GM18502 (cell line): Measurements from ENCODE around the gene EHMT1.

ENCODE experiments used
- ATAC-seq: cut with Tn5 transposase; IDR thresholded peaks from one replicate; pipeline ENCODE4 v1.9.1; 2021; ENCODE audit warnings: mild to moderate bottlenecking; ENCODE audit not compliant: unreplicated experiment, poor library complexity

The EHMT1 gene

DNA sequence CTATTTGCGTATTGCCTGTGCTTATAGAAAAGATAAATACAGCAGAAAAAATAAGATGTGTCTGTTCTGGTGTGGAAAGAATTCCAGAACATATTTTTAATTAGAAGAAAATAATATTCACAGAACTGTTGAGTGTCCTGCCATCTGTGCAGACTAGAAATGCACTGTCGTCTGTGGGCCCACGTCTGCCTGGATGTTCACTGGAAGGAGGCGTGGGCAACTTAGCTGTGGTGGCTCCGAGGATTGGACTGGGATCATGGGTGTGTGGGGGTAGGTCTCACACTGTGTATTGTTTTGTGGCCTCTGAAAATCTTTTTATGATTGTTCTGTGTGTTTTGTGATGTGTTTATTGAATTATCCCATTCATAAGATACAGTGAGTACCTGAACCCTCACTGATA lies 132.8 kb downstream of the EHMT1 start:
- ATAC-seq = no peak

DNA sequence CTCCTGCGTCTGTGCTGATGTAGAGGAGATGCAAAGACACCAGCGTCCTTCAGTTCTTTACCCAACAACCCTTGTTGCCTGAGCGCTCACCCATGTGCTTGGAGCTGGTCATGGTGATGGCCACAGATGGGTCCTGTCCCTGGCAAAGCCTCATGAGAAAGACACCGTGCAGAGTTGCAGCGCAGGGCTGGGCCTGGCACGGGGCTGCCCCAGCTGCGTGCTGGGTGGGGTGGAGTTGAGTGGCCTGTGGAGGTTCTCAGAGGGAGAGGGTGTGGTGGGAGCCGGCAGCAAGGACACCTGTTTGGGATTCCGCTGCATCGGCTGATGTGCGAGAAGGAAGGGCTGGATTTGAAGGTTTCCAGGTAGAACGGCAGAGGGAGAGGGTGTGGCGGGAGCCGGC lies 133.6 kb downstream of the EHMT1 start:
- ATAC-seq = no peak

DNA sequence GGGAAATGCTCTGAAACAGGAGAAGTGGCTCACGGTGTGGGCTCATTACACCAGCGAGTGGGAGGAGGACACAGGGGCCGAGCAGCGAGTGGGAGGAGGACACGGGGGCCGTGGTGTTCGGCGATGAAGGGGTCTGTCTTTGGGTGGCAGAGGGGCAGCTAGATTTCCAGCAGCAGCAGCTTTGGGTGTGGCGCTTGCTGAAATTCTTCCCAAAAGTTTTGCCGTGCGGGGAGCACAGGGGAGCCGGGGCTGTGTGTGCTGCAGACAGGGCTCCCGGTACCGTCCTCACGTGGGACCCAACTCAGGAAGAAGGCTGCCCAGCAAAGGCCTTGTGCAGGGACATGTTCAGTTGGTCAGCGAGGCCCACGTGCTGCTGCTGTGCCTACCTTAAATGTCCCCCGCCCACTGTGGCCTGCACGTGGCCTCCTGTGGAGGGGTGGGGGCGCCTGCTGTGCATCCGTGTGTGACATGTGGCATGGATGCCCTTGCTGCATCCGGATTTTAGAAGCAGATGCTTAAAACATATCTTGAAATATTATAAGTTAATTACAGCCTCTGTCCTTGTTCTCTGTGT lies 134.5 kb downstream of the EHMT1 start:
- ATAC-seq = no peak

DNA sequence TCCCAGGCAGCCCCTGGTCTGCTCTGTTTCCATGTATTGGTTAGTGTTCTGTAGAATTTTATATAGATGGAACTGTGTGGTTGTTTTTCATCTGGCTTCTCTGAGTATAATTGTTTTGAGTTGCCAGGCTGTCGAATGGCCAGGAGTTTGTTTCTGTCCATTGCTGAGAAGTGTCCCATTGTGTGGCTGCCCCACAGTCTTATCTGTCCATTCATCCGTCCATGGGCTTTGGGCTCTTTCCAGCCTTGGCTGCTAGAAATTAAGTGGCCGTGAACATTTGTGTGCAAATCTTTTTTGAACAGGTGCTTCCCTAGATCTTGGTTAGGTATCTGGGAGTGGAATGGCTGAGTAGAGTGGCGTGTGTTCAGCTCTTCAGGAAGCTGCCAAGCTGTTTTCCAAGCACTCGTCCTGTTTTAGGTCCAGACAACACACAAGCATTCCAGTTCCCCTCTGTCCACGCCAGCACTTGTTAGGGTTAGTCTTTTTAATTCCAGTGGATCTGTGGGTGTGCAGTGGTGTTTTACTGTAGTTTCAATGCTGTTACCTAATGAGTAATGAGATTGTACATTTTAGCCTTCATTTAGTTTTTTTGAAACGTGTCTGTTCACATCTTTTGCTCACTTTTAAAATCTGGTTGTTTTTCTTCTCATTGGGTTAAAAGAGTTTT lies 136.6 kb downstream of the EHMT1 start:
- ATAC-seq = no peak

DNA sequence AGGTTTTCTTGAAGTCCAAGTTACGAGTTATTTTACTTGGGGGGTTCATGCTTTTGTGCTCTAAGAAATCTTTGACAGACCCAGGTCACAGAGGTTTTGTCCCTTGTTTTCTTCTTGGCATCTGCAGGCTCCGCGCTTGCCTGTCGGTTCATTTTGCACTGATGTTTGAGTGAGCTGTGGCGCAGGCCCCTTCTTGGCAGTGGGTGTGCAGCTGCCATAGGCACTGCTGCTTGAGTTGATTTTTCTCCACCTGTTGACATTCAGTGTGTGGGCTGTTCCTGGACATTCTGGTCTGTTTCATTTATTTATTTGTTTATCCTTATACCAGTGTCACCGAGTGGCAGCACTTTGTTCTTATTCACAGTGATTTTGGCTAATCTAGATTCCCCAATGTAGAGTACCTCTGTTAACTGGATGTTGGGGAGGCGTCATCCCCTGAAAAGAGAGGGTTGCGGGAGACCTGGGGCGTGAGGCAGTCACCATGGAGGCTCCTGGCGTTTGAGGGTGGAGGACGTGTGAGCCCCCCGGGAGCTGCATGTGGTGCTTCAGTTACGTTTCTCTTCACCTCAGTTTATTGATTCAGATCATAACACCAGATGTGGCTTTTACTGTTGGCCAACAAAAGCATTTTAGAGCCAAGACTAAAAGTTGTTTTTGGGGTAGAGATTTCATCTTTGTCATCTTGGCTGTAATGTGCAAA lies 137.4 kb downstream of the EHMT1 start:
- no peak for ATAC-seq

DNA sequence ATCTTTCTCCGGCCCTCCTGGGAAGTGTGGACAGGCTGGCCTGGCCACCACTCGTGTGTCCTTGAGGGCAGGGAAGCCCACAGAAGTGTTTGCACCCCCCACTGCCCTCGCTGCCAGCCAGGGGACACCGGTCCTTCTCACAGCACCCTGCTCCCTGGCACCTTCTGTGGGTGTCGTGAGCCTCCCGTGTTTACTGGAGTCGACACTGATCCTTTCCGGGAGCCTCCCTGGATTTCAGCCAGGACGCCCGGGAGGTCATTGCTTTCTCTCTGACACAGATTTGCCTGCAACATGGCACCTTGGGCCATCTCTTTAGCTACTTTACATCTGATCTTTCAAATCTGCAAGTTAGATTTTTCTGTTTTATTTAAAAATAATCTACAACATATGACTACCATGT lies 138.3 kb downstream of the EHMT1 start:
- ATAC-seq = no peak

DNA sequence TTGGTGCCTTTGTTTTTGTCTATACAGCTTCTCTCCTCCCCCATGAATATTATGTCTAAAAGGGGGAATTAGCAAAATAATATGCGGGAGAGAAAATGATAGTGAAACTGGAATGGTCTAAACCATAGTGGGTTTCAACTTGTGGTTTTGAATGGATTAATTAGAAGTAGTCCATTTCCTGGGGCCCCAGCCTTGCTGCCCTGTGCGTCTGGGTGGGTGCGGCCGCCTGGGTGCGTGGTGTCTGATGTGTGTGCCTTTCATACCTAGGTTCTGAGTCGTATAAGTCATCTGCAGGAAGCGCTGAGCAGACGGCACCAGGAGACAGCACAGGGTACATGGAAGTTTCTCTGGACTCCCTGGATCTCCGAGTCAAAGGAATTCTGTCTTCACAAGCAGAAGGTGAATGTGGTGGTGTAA lies 138.8 kb downstream of the EHMT1 start:
- no peak for ATAC-seq

DNA sequence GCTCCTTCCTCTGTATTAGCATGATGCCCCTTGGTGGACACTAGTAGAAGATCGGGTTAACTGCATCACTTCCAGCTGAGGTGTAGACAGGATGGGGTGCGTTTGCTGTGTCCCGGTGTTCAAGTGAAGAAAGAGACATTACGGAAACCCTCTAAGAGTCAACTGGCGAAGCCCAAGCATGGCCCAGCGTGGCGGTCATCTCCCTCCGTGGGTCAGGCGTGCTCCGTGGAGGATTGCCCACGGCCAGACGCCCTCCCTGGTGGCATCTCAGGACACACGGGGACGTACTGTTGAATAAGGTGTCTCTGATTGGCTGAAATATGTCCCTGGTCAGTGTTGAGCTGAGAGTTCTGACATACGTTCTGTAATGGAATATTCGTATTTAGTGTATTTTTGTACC lies 139.3 kb downstream of the EHMT1 start:
- ATAC-seq = no peak

DNA sequence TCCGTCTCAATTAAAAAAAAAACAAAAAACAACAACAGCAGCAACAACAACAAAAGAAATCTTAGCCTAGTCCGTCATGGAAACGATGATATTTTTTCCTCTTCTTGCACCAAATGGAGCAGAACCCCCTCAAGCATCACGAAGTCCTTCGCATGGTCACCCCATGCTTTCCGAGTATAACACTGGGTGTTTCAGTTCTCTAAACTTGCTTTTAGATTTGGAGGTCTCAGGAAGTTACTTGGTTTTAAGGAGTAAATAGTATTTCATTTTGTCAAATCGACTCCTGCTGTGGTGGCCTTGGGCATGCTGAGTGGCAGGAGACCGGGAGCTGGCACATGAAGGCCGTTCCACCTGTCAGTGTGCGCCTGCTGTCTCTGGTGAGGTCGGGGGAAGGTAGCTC lies 140.3 kb downstream of the EHMT1 start:
- no peak for ATAC-seq

DNA sequence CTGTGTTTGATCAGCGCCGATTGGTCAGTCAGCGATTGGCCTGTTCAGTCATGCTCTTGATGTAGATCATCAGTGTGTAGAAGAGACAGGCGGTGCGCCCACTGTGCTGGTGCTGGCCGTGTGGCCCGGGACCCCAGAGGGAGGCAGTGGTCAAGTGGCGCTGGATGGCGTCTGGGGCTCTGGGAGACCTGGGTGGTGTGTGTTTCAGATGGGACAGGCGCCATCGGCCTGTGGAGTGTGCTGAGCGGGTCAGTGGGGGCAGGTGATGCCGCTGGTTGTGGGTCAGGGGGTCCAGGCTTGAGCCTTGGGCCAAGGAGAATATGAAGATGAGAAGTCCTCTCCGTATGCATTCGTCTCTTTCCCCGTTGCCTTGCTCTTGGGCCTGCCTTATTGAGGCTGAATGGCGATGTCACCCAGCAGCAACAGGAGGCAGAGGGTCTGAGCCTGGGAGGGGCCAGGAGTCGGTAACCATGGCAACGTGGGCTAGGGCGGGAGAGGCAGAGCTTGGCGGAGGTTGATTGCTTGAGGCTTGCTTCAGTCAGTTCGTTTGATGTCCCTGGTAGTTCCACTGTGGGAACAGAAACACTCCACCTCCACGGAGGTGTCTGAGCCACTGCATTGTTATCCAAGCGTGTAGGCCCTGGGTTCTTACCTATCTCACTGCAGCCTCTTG lies 141.0 kb downstream of the EHMT1 start:
- no peak for ATAC-seq

DNA sequence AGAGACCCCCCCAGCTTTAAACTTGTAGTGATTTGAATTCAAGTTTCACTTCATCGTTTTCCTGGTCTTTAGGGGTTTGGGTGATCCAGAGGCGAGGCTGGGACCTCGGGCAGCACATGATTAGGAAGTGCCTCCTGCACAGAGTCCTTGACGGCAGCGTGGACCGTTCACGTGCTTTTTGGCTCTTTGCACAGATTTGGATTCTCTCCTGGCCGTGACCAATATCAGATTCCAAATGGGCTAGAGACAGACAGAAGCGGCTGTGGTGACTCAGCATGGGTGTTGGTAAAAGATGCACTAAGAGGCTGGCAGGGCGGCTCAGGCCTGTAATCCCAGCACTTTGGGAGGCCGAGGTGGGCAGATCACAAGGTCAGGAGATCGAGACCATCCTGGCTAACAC lies 141.6 kb downstream of the EHMT1 start:
- no peak for ATAC-seq

DNA sequence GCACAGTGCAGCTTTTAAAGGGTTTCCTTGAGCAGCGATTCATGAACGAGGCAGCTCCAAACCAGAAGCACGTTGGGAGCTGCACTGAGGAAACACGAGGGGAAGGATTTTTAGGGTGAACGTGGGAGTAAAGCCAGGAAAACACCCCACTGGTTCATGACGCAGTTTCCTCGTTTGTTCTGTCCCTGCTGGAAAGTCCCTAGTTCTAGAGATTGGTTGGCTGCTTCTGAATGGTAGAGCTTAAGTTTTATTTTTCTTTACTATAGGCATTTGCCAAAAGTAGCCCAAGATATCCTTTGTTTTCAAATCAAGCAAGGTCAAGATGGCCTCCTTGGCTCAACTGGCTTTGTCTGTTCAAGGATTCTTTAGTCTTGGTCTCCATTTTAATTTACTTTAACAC lies 142.2 kb downstream of the EHMT1 start:
- ATAC-seq = no peak

DNA sequence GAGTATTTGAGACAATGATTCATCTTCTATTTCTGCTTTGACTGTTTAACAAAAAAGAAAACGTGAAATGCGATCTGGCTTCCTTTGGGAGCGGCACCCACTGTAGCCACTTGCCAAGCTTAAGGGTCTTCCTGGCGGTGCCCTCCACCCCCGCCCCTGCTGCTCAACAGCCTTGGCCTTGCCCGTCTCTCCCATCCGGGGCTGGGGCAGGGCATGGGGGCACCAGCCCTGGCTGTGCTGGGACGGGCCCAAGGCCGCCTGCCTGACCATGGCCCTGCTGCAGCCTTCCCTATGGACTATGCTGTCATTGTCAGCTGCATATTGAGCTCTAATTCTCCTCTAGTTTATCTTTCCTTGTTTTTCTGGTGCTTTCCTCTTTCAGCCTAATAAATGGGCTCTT lies 143.0 kb downstream of the EHMT1 start:
- no peak for ATAC-seq

DNA sequence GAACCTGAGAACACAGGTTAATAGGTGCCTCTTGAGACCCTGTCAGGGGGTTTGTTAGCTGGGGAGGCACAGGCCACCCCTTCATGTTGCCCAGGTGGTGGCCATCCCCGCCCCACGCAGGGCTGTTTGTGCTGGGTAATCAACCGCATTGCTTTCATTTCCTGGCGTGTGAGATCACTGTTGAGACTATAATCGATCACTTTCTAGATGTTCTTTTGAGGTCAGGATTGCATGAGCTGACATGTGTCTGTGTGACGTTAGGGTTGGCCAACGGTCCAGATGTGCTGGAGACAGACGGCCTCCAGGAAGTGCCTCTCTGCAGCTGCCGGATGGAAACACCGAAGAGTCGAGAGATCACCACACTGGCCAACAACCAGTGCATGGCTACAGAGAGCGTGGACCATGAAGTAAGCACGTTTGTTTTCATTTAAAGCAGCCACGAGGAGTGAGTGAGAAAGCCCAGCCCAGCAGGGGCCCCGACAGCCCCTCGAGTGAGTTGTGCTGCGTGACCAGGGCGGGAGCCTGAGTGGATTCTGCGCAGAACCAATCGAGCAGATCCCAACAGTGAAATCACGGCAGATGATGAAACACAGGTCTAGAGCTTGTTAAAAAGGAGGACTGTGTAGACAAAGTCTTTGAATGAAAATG lies 143.7 kb downstream of the EHMT1 start:
- ATAC-seq = peak; percentile 73

DNA sequence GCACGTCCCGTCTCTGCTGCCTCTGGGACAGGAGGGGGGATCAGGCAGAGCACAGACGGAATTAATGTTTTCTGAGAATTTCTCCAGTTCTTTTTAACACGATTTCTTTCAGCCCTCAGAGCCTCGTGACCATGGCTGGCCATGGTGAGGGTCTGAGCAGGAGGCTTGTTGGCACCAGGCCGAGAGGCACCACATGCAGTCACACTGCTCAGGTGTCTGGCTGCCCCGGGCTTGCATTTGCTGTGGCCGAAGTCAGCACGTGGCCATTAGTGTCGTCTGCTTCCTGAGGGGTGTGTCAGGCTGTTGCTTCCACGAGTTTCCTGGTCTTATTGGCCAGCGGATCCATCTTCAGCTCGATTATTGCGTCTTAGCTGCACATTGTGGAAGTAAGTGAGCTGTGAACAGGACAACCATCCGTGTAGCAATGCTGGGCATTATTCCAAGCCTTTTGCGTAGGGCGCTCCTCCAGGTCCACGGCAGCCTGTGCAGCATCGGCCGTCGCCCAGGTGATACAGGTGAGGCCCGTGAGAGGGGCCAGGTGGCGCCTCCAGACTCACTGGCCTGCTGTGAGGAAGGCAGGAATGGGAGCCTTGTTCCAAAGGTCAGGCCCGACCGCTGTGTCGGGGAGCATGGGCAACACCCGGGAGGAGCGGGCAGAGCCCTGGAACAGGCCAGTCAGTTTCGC lies 144.6 kb downstream of the EHMT1 start:
- no peak for ATAC-seq

DNA sequence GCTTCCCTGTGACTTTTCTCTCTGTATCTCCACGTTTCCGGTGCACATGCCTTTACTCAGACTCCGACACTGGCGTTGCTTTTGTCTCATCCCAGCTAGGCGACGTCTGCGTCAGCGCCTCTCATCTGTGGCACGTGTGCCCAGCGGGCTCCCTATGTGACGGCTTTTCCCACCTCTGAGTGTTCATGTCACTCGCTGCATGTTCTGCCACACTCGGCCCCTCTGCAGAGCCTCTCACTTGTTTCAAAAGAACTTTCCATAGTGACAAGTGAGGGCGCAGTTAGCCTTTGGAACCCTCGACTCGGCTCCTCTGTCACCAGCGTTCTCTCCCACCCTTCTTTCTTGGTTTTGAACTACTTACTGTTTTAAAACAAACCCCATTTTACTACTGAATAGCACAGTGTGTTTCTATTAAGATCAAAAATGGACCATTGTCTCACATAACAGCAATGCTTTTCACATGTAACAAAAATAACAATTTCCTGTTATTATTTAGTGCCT lies 145.4 kb downstream of the EHMT1 start:
- ATAC-seq = no peak

DNA sequence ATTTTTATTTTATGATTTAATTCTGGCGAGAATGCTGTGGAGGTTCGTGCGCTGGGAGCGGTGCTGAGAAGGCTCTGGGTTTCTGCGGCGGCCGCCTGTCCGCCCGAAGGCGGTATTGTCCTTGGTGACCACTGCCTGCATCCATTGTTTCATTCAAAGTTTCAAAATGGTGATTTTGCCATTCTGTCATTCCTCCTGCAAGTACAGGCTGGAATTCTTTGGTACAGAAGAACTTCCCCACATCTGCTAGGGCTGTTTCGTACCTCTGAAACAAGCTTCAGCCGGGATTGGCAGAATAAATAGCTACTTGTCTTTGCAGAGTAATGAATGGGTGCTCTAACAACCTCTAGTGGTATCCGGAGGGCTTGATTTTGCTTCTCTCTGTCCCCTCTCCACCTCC lies 146.2 kb downstream of the EHMT1 start:
- no peak for ATAC-seq

DNA sequence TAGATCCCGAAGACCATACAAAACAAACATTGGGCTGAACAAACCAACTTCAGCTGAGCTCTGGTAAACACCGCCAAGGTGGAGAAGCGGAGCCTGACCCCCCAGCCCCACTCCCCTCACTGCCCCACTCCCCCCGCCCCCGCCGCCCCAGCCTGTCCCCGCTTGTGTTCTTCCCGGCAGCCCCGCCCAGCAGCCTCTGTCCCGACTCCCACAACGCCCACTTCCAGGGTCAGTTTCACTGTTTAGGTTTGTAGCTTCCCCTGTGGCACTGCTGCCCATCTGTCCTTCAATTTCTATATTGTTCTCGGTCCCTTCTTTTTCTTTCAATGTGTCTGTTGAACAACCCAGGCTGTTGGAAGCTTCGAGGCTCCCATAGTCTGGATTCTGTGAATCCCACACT lies 146.7 kb downstream of the EHMT1 start:
- ATAC-seq = no peak

DNA sequence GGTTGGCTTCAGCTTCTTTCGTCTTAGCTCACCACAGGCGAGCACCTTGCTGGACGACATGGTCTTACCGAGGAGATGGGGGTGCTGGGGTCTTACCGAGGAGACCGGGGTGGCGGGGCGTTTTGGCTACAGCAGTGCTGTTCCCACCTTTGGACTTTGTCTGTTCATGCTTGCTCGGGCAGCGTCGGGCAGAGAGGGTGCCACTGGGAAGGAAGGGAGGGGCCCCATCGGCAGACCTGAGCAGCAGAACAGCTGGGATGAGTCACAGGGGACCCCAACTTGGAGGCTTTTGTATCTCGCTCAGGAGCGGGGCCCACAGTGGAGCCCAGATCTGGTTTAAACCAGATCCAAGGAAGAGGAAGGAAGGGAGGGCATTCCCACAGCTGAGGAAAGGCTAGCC lies 152.8 kb downstream of the EHMT1 start:
- ATAC-seq = no peak

DNA sequence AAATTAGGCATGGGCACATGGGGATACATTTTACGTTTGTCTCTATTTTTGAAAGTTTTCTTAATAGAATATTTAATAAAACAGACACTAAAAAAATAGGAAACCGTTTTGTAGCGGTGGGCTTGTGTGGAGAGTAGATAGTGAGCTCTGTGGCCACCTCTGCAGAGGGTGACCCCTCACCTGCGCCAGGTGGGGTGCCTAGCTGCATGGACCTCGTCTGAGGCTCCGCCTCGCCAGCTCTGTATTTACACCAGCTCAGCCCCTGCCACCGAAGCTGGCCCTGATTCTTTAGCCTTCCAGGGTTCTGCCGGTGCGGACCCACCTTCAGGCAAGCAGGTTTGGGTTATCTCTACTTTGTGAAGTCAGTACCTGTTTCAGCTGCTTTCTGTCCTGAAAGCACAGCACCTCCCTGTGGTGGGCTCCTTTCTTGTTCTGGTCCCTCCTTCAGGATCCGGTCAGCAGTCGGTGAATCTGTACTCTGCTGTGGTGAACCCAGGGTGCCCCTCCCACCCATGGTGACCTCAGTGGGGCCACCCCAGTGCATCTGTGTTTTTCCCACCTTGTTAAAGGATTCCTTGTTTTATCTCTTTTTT lies 153.6 kb downstream of the EHMT1 start:
- ATAC-seq = no peak
